Body of pancreas (tissue), 4 donors: ENCODE measurements around the gene CEP95.

Experiments used
- CTCF ChIP-seq, 7 experiments: fragments of 450-650 bp in 4 of 7; fragments of 200-600 bp in 3 of 7; sonication (generic) in 3 of 7; IDR thresholded peaks; one replicate each; pipeline ENCODE4 v1.5.1; 2016 to 2019; ENCODE audit warnings: antibody characterized with exemption in 7 of 7
- POLR2A ChIP-seq, 3 donors: fragments of 450-650 bp; IDR thresholded peaks; one replicate each; pipeline ENCODE4 v1.6.1; 2016; ENCODE audit warnings: antibody characterized with exemption in 3 of 3, mild to moderate bottlenecking in 2 of 3

GRCh38 chr17:64471440-64471839 is 35.3 kb upstream of the CEP95 start:
- TF ChIP-seq POLR2A (IDR thresholded peaks at IDR 0.05) (no peak), CTCF (IDR thresholded peaks at IDR 0.05) (no peak)
